Muscle of leg (tissue), 11 donors: ENCODE measurements around the gene LHX4. TPM values are rescaled to one million over a fixed set of nuclear protein-coding genes. Genes with fewer than 3 reads are reported as not detected.

Source experiments
- DNase-seq: peaks from one replicate; pipeline ENCODE4 v3.0.0; 2013
- H3K27ac ChIP-seq: one replicate; pipeline ENCODE4 v1.5.1; 2013; ENCODE audit warnings: mild to moderate bottlenecking, low read length, control low read depth
- H3K27me3 ChIP-seq: one replicate; pipeline ENCODE4 v1.6.1; 2013; ENCODE audit warnings: low read length; ENCODE audit not compliant: control insufficient read depth, insufficient read depth
- H3K36me3 ChIP-seq: one replicate; pipeline ENCODE4 v1.6.1; 2013; ENCODE audit warnings: low read length; ENCODE audit not compliant: control insufficient read depth, insufficient read depth
- H3K4me1 ChIP-seq: one replicate; pipeline ENCODE4 v1.6.1; 2013; ENCODE audit warnings: low read length; ENCODE audit not compliant: control insufficient read depth, insufficient read depth
- H3K4me3 ChIP-seq: one replicate; pipeline ENCODE4 v1.5.1; 2013; ENCODE audit warnings: low read length, control low read depth
- H3K9me3 ChIP-seq: replicated peaks from 2 replicates; pipeline ENCODE4 v1.6.1; 2013; ENCODE audit warnings: low read depth, low read length; ENCODE audit not compliant: control insufficient read depth
- WGBS: methylation state at CpG from one replicate; pipeline ENCODE4 v1.1.5; 2013; ENCODE audit warnings: missing lambda C conversion rate; ENCODE audit not compliant: insufficient coverage; 5-methylcytosine and 5-hydroxymethylcytosine counted together
- polyA plus RNA-seq, 8 donors: library from polyadenylated mRNA; unstranded; fragments of 120-200 nt; gene quantifications; one replicate each; pipeline versions ENCODE4 v1.2.1 to v1.2.3, GENCODE V29; 2013; ENCODE audit warnings: inconsistent platforms in 1 of 8, low replicate concordance in 1 of 8; ENCODE audit not compliant: insufficient read length in 8 of 8, insufficient read depth in 1 of 8
- total RNA-seq: library from RNA; stranded (reverse); fragments of 120-200 nt; gene quantifications from one replicate; pipeline ENCODE4 v1.2.4, GENCODE V29; 2013

Gene LHX4
- total and polyA plus RNA-seq, 9 donors: 0.04 to 2.1 (median 1.1) TPM

DNA sequence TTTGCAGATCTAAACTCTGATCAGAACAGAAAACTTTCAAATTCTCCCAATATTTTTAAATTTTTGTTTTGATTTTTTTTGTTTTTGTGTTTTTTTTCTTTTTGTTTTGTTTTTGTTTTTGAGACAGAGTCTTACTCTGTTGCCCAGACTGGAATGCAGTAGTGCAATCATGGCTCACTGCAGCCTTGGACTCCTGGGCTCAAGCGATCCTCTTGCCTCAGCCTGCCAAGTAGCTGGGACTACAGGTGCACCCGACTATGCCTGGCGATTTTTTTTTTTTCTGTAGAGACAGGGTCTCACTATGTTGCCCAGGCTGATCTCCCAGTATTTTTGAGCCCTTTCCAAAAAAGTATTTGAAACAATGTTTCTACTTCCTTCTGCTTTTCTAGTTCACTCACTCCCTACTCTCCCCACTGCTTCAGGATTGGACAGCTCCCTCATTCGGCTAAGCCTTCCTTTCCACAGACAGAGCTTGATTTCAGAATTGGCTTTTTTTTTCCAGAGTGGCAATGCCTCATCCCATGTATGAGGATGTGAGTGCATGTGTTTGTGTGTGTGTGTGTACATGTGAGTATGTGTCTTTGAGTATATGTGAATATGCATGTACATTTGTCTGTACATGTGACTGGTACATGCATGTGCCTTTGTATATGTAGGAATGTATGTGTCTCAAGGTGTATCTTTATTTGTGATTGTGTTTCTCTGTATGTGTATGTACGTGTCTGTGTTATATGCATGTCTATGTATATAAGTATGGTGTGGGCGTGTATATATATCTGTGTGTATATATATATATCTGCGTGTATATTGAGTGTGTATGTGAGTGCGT, 11.9 kb downstream of the LHX4 start:
- Histone ChIP-seq H3K36me3 (no peaks in the 10 kb centered on the region), H3K27me3 (peaks cover 63% of the 10 kb centered on the region), H3K27ac (no peak overlapping the region), H3K4me1 (no peaks in the 10 kb centered on the region), H3K9me3 (no peaks in the 10 kb centered on the region), H3K4me3 (no peak overlapping the region)
- WGBS: 75% methylated on average over 7 of the region's 8 CpGs
- DNase-seq: no peak

GRCh38 chr1:180243517-180244221, 13.6 kb downstream of the LHX4 start:
- Histone ChIP-seq H3K4me3 (no peak overlapping the region), H3K27me3 (peaks cover 60% of the 10 kb centered on the region), H3K36me3 (no peaks in the 10 kb centered on the region), H3K9me3 (no peaks in the 10 kb centered on the region), H3K27ac (no peak overlapping the region), H3K4me1 (no peaks in the 10 kb centered on the region)
- DNase-seq: no peak
- 88% methylated on average over 5 of the region's 11 CpGs for WGBS

DNA sequence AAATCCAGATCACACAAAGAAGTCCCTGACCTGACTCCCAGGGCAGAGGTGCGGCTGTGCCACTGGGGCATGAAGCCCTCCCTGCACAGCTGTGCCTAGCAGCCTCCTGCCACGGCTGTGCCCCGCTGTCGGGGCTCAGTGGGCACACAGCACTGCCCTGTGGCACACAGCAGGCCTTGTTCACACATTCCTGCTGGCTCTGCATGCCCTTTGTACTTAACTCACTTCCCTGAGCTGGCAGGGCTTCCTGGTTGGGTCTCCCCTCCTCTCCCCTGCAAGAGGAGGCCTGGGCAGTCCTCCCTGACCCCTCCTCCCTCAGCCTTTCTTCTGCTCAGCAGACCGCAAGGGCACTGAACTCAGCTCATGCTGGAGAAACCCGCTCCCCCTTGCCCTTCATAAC, 14.8 kb downstream of the LHX4 start:
- Histone ChIP-seq H3K4me1 (peaks cover 3% of the 10 kb centered on the region), H3K36me3 (no peaks in the 10 kb centered on the region), H3K27ac (no peak overlapping the region), H3K9me3 (no peaks in the 10 kb centered on the region), H3K4me3 (no peak overlapping the region), H3K27me3 (peaks cover 52% of the 10 kb centered on the region)
- 72% methylated on average over 6 of the region's 6 CpGs for WGBS
- no peak for DNase-seq

DNA sequence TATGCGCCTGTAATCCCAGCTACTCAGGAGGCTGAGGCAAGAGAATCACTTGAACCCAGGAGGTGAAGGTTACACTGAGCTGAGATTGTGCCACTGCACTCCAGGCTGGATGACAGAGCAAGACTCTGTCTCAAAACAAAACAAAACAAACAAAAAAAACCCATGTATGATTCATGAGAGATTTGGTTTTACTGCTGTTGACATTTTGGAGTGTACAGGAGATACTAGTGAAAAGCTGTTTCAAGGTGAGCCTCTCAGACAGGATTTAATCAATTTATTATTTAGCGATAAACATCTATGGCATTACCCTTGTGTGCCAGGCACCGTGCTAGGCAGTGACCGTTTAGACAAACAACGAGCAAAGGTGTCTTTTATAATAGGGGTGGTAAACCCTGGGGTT, 16.5 kb downstream of the LHX4 start:
- peaks cover 6% of the 10 kb centered on the region for H3K4me1 ChIP-seq
- H3K9me3 ChIP-seq: no peaks in the 10 kb centered on the region
- no peak overlapping the region for H3K27ac ChIP-seq
- WGBS: 81% methylated on average over 4 of the region's 5 CpGs
- no peak for DNase-seq
- H3K27me3 ChIP-seq: peaks cover 40% of the 10 kb centered on the region
- H3K36me3 ChIP-seq: no peaks in the 10 kb centered on the region
- H3K4me3 ChIP-seq: no peak overlapping the region

- WGBS: 60% methylated on average over 2 of the region's 3 CpGs
- Histone ChIP-seq H3K36me3 (no peaks in the 10 kb centered on the region), H3K4me1 (peaks cover 6% of the 10 kb centered on the region), H3K9me3 (no peaks in the 10 kb centered on the region), H3K4me3 (no peak overlapping the region), H3K27ac (no peak overlapping the region), H3K27me3 (peaks cover 38% of the 10 kb centered on the region)
- DNase-seq: no peak
Observed at GRCh38 chr1:180247061-180247460, 17.0 kb downstream of the LHX4 start.

- Histone ChIP-seq H3K4me3 (no peak overlapping the region), H3K27ac (no peak overlapping the region), H3K36me3 (no peaks in the 10 kb centered on the region), H3K27me3 (peaks cover 35% of the 10 kb centered on the region), H3K9me3 (no peaks in the 10 kb centered on the region), H3K4me1 (peaks cover 6% of the 10 kb centered on the region)
- DNase-seq: no peak
- 55% methylated on average over 3 of the region's 4 CpGs for WGBS
Observed at GRCh38 chr1:180247580-180247979, 17.5 kb downstream of the LHX4 start.

DNA sequence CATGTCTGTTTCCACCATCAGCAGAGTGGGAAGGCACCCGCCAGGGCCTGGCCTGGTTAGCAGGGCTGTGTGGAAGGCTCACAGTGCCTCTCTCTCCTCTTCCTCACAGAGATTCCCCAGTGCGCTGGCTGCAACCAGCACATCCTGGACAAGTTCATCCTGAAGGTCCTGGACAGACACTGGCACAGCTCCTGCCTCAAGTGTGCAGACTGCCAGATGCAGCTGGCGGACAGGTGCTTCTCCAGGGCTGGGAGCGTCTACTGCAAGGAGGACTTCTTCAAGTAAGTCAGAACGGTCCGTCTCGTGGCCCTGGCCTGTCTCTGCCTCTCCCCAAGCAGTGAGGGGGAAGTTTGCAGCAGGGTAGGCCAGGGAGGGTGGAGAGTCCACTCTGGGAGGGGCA, 18.1 kb downstream of the LHX4 start:
- WGBS: 58% methylated on average over 5 of the region's 7 CpGs
- H3K27me3 ChIP-seq: peaks cover 34% of the 10 kb centered on the region

GRCh38 chr1:180248731-180249681, 18.9 kb downstream of the LHX4 start:
- Histone ChIP-seq H3K36me3 (no peaks in the 10 kb centered on the region), H3K27ac (no peak overlapping the region), H3K4me3 (no peak overlapping the region), H3K9me3 (no peaks in the 10 kb centered on the region), H3K4me1 (peaks cover 6% of the 10 kb centered on the region), H3K27me3 (peaks cover 30% of the 10 kb centered on the region)
- no peak for DNase-seq
- WGBS: 54% methylated on average over 7 of the region's 11 CpGs

More for the DNA sequence above, 18.1 kb downstream of the LHX4 start:
- Histone ChIP-seq H3K4me3 (no peak overlapping the region), H3K27ac (no peak overlapping the region), H3K9me3 (no peaks in the 10 kb centered on the region), H3K4me1 (peaks cover 6% of the 10 kb centered on the region), H3K36me3 (no peaks in the 10 kb centered on the region)
- no peak for DNase-seq

DNA sequence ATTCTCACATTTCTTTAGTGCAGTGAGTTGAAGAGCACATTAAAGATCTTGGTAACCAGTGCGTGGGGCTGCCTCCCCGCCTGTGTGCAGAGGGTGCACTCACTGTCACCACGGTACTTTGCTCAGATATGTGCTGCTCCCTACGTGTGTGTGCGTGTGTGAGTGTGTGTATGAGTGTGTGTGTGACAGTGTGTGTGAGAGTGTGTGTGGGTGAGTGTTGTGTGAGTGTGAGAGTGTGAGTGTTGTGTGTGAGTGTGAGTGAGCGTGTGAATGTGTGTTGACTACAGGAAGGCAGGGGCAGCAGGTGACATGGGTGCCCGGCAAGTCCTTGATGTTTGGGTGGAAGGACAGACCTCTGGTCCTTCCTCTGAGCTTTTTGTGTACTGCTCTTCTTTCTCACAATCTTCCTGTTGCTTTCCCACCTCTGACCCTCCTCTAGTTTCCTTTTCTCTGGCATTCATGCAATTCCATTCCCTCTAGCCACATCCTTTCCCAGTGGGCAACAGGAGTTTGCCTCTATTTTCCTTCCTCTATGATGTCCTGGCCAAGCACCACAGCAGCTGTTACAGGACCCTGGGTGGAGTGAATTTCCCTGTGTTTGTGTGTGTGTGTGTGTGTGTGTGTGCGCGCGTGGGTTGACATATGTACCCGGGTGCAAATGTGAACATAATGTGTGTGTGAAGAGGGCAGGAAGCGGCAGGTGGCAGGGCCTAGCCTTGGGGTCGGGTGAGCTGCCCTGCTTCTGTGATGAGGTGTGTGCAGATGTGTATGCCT, 19.8 kb downstream of the LHX4 start:
- H3K4me1 ChIP-seq: peaks cover 6% of the 10 kb centered on the region
- H3K4me3 ChIP-seq: no peak overlapping the region
- no peak overlapping the region for H3K27ac ChIP-seq
- WGBS: 49% methylated on average over 6 of the region's 13 CpGs
- peaks cover 33% of the 10 kb centered on the region for H3K27me3 ChIP-seq
- H3K9me3 ChIP-seq: no peaks in the 10 kb centered on the region
- H3K36me3 ChIP-seq: no peaks in the 10 kb centered on the region
- DNase-seq: no peak
